Measurements from ENCODE around the gene IPO13.

The IPO13 gene

DNA sequence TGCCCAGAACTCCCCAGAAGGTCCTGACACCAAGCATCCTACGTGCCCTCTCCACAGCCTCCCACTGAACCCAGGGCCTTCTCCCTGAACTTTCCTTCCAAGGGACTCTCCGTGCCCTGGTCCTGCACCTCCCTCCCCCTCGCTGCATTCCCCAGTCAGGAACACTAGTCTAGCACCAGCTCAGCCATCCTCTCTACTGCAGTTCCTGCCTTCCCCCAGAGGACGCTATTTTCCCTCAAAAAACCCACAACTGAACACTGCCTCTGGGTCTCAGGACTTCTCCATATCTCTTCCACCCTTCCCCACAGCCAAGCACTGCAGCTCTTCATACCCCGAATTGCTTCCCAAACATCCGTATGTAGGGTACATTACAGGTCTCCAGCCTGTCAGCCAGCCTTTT lies 25.7 kb upstream of the IPO13 start:
- no peaks in the 10 kb centered on the region for H3K79me1 ChIP-seq (ENCODE audit: low read length)
- no peak overlapping the region for H2BK15ac ChIP-seq (replicated peaks; ENCODE audit: low read depth)
- no peak overlapping the region for H3K4ac ChIP-seq (ENCODE audit: low read depth, low read length)

DNA sequence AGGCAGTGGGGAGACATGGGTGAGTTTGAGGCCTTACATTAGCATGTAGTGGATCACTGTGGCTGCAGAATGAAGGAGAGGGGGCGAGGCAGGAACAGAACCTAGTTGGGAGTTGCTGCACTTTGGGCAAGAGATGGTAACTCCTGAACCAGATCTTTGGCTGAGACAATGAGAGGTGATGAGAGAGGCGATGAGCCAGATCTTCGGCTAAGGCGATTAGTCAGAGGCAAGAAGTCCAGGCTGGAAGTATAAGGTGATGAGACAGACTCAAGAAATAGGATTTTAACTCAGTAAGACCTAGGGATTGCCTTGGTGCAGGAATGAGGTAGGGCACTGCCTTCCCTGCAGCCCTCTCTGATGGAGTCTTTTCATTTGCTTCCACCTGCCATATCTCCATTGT lies 22.2 kb upstream of the IPO13 start:
- H4K5ac ChIP-seq (ENCODE audit: low read length), result no peak overlapping the region
- H3K4me2 ChIP-seq (ENCODE audit: low read length), result no peak overlapping the region
- no peaks in the 10 kb centered on the region for H3K27me3 ChIP-seq (ENCODE audit: insufficient read depth, low read length, poor library complexity)
- no peak overlapping the region for H2BK5ac ChIP-seq (ENCODE audit: low read length)
- no peak overlapping the region for H2AK5ac ChIP-seq (ENCODE audit: low read length)
- no peak overlapping the region for H3K27ac ChIP-seq (ENCODE audit: low read depth, low read length)
- H2BK15ac ChIP-seq (replicated peaks; ENCODE audit: low read depth), result no peak overlapping the region
- H3K56ac ChIP-seq (ENCODE audit: low read length), result no peak overlapping the region
- no peaks in the 10 kb centered on the region for H3K79me2 ChIP-seq (ENCODE audit: control insufficient read depth, insufficient read depth, low read length)
- DNase-seq, result no peak
- no peak overlapping the region for H3K23ac ChIP-seq (ENCODE audit: low read length)
- no peaks in the 10 kb centered on the region for H3K36me3 ChIP-seq (ENCODE audit: control insufficient read depth, insufficient read depth, low read length)
- H3K79me1 ChIP-seq (ENCODE audit: low read length), result no peaks in the 10 kb centered on the region
- WGBS (ENCODE audit: extremely low coverage, insufficient coverage, low lambda C conversion rate), result no CpG with 5 or more reads among the region's 4 CpGs
- no peak overlapping the region for H3K4ac ChIP-seq (ENCODE audit: low read depth, low read length)
- H3K18ac ChIP-seq (ENCODE audit: low read length), result no peak overlapping the region
- no peak overlapping the region for H4K8ac ChIP-seq (ENCODE audit: low read depth, low read length)
- H3K9ac ChIP-seq (ENCODE audit: low read length), result no peak overlapping the region
- no peaks in the 10 kb centered on the region for H3K4me1 ChIP-seq (ENCODE audit: control insufficient read depth, low read depth, low read length)
- H3K4me3 ChIP-seq (ENCODE audit: low read length), result no peak overlapping the region
- no peak overlapping the region for H2BK120ac ChIP-seq (ENCODE audit: low read depth, low read length)

More for the DNA sequence above, 25.7 kb upstream of the IPO13 start:
- no peak overlapping the region for H3K18ac ChIP-seq (ENCODE audit: low read length)
- H4K8ac ChIP-seq (ENCODE audit: low read depth, low read length), result no peak overlapping the region
- H3K4me2 ChIP-seq (ENCODE audit: low read length), result no peak overlapping the region
- H3K4me3 ChIP-seq (ENCODE audit: low read length), result no peak overlapping the region
- H3K27me3 ChIP-seq (ENCODE audit: insufficient read depth, low read length, poor library complexity), result no peaks in the 10 kb centered on the region
- no peak overlapping the region for H2AK5ac ChIP-seq (ENCODE audit: low read length)
- H3K79me2 ChIP-seq (ENCODE audit: control insufficient read depth, insufficient read depth, low read length), result no peaks in the 10 kb centered on the region
- no peak overlapping the region for H3K27ac ChIP-seq (ENCODE audit: low read depth, low read length)
- no peak overlapping the region for H2BK5ac ChIP-seq (ENCODE audit: low read length)
- H4K5ac ChIP-seq (ENCODE audit: low read length), result no peak overlapping the region
- no peak overlapping the region for H2BK120ac ChIP-seq (ENCODE audit: low read depth, low read length)
- no peak overlapping the region for H3K56ac ChIP-seq (ENCODE audit: low read length)
- no peaks in the 10 kb centered on the region for H3K4me1 ChIP-seq (ENCODE audit: control insufficient read depth, low read depth, low read length)
- WGBS (ENCODE audit: extremely low coverage, insufficient coverage, low lambda C conversion rate), result no CpG with 5 or more reads among the region's 6 CpGs
- no peak for DNase-seq
- no peaks in the 10 kb centered on the region for H3K36me3 ChIP-seq (ENCODE audit: control insufficient read depth, insufficient read depth, low read length)
- no peak overlapping the region for H3K9ac ChIP-seq (ENCODE audit: low read length)
- no peak overlapping the region for H3K23ac ChIP-seq (ENCODE audit: low read length)

DNA sequence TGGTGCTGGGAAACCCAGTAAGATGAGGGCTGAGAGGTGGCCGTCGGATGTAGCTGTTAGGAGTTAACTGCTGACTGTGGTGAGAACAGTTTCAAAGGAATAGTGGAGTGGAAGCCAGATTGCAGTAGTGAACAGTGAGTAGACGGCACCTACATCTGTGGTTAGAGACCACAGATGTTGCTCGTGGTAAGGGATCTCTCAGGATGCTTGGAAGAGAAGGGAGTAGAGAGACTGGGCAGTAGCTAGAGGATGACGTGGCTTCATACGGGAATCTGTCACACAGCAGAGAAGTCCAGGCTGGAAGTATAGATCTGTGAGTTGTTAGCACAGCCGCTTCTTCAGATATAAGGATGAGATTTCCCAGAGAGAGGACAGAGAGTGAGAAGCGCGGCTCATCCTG lies 20.9 kb upstream of the IPO13 start:
- Histone ChIP-seq H2AK5ac (ENCODE audit: low read length) (no peak overlapping the region), H2BK5ac (ENCODE audit: low read length) (no peak overlapping the region), H3K23ac (ENCODE audit: low read length) (no peak overlapping the region), H3K4me2 (ENCODE audit: low read length) (no peak overlapping the region), H3K56ac (ENCODE audit: low read length) (no peak overlapping the region), H3K27me3 (ENCODE audit: insufficient read depth, low read length, poor library complexity) (no peaks in the 10 kb centered on the region), H3K18ac (ENCODE audit: low read length) (no peak overlapping the region), H4K8ac (ENCODE audit: low read depth, low read length) (no peak overlapping the region), H3K9ac (ENCODE audit: low read length) (no peak overlapping the region), H3K79me1 (ENCODE audit: low read length) (no peaks in the 10 kb centered on the region), H3K4me3 (ENCODE audit: low read length) (no peak overlapping the region), H3K4ac (ENCODE audit: low read depth, low read length) (no peak overlapping the region), H3K79me2 (ENCODE audit: control insufficient read depth, insufficient read depth, low read length) (no peaks in the 10 kb centered on the region), H4K5ac (ENCODE audit: low read length) (no peak overlapping the region), H2BK120ac (ENCODE audit: low read depth, low read length) (no peak overlapping the region), H2BK15ac (replicated peaks; ENCODE audit: low read depth) (no peak overlapping the region), H3K36me3 (ENCODE audit: control insufficient read depth, insufficient read depth, low read length) (no peaks in the 10 kb centered on the region), H3K27ac (ENCODE audit: low read depth, low read length) (no peak overlapping the region), H3K4me1 (ENCODE audit: control insufficient read depth, low read depth, low read length) (peaks cover 3% of the 10 kb centered on the region)
- WGBS (ENCODE audit: extremely low coverage, insufficient coverage, low lambda C conversion rate), result no CpG with 5 or more reads among the region's 9 CpGs
- DNase-seq, result no peak

DNA sequence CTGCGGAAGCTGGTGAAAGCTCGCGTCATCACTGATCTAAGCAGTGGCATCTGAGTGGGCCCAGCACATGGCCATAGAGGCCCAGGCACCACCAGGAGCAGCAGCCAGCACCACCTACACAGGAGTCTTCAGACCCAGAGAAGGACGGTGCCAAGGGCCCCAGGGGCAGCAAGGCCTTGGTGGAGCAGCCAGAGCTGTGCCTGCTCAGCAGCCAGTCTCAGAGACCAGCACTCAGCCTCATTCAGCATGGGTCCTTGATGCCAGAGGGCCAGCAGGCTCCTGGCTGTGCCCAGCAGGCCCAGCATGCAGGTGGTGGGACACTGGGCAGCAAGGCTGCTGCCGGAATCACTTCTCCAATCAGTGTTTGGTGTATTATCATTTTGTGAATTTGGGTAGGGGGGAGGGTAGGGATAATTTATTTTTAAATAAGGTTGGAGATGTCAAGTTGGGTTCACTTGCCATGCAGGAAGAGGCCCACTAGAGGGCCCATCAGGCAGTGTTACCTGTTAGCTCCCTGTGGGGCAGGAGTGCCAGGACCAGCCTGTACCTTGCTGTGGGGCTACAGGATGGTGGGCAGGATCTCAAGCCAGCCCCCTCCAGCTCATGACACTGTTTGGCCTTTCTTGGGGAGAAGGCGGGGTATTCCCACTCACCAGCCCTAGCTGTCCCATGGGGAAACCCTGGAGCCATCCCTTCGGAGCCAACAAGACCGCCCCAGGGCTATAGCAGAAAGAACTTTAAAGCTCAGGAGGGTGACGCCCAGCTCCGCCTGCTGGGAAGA lies 16.4 kb upstream of the IPO13 start:
- no peaks in the 10 kb centered on the region for H3K36me3 ChIP-seq (ENCODE audit: control insufficient read depth, insufficient read depth, low read length)
- H3K79me1 ChIP-seq (ENCODE audit: low read length), result no peaks in the 10 kb centered on the region
- no peak overlapping the region for H4K8ac ChIP-seq (ENCODE audit: low read depth, low read length)
- no peak overlapping the region for H2BK120ac ChIP-seq (ENCODE audit: low read depth, low read length)
- peak; percentile 72 for DNase-seq
- H3K18ac ChIP-seq (ENCODE audit: low read length), result no peak overlapping the region
- no CpG with 5 or more reads among the region's 10 CpGs for WGBS (ENCODE audit: extremely low coverage, insufficient coverage, low lambda C conversion rate)
- H2BK15ac ChIP-seq (replicated peaks; ENCODE audit: low read depth), result no peak overlapping the region
- H3K23ac ChIP-seq (ENCODE audit: low read length), result no peak overlapping the region
- H3K79me2 ChIP-seq (ENCODE audit: control insufficient read depth, insufficient read depth, low read length), result no peaks in the 10 kb centered on the region
- H3K27me3 ChIP-seq (ENCODE audit: insufficient read depth, low read length, poor library complexity), result no peaks in the 10 kb centered on the region
- peak overlapping the region; percentile 46 for H3K4ac ChIP-seq (ENCODE audit: low read depth, low read length)
- H3K56ac ChIP-seq (ENCODE audit: low read length), result peak overlapping the region; percentile 71
- peak overlapping the region; percentile 81 for H2AK5ac ChIP-seq (ENCODE audit: low read length)
- no peak overlapping the region for H2BK5ac ChIP-seq (ENCODE audit: low read length)
- no peak overlapping the region for H3K4me3 ChIP-seq (ENCODE audit: low read length)
- no peak overlapping the region for H3K27ac ChIP-seq (ENCODE audit: low read depth, low read length)
- H3K4me1 ChIP-seq (ENCODE audit: control insufficient read depth, low read depth, low read length), result peaks cover 11% of the 10 kb centered on the region
- no peak overlapping the region for H3K9ac ChIP-seq (ENCODE audit: low read length)
- H3K4me2 ChIP-seq (ENCODE audit: low read length), result no peak overlapping the region
- H4K5ac ChIP-seq (ENCODE audit: low read length), result no peak overlapping the region

DNA sequence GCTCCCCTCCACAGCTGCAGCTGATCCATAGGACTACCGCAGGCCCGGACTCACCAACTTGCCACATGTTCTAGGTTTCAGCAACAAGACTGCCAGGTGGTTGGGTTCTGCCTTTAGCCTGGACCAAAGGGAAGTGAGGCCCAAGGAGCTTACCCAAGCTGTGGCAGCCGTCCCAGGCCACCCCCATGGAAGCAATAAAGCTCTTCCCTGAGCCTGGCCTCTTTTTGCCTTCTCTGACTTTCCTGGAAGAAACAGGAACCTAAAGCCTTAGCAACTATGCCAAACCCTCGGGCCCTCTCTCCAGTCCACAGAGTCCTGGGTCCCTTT lies 15.8 kb upstream of the IPO13 start:
- Histone ChIP-seq H2AK5ac (ENCODE audit: low read length) (no peak overlapping the region), H3K36me3 (ENCODE audit: control insufficient read depth, insufficient read depth, low read length) (no peaks in the 10 kb centered on the region), H3K79me1 (ENCODE audit: low read length) (no peaks in the 10 kb centered on the region), H3K27me3 (ENCODE audit: insufficient read depth, low read length, poor library complexity) (no peaks in the 10 kb centered on the region), H4K8ac (ENCODE audit: low read depth, low read length) (no peak overlapping the region), H3K56ac (ENCODE audit: low read length) (no peak overlapping the region), H2BK120ac (ENCODE audit: low read depth, low read length) (no peak overlapping the region), H3K4ac (ENCODE audit: low read depth, low read length) (no peak overlapping the region), H4K5ac (ENCODE audit: low read length) (no peak overlapping the region), H2BK5ac (ENCODE audit: low read length) (no peak overlapping the region), H2BK15ac (replicated peaks; ENCODE audit: low read depth) (no peak overlapping the region), H3K4me2 (ENCODE audit: low read length) (no peak overlapping the region), H3K9ac (ENCODE audit: low read length) (no peak overlapping the region), H3K23ac (ENCODE audit: low read length) (no peak overlapping the region), H3K4me3 (ENCODE audit: low read length) (no peak overlapping the region), H3K79me2 (ENCODE audit: control insufficient read depth, insufficient read depth, low read length) (no peaks in the 10 kb centered on the region), H3K18ac (ENCODE audit: low read length) (no peak overlapping the region), H3K4me1 (ENCODE audit: control insufficient read depth, low read depth, low read length) (peaks cover 11% of the 10 kb centered on the region), H3K27ac (ENCODE audit: low read depth, low read length) (no peak overlapping the region)
- no CpG with 5 or more reads among the region's 4 CpGs for WGBS (ENCODE audit: extremely low coverage, insufficient coverage, low lambda C conversion rate)
- DNase-seq, result no peak
